ENCODE data around the gene BFSP2.

DNA sequence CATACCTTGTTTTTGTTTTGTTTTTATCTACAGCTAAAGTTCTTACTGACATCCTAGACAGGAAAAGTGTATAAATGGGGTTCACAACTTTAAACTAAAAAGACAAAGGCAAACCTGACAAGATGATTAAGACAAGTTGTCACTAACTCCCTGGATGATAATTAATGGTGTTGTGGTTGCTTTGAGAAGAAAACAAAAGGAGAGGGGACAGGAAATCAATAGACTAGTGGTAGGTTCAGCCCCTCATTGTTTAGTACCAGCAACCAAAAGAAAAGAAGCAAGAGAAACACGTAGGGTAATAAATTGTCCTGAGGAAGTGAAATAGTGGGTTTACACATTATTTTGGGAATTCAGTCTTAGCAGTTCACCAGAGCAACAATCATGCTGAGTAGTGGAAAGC is 78.8 kb downstream of the BFSP2 start:
- TF ChIP-seq, protein P1, sequence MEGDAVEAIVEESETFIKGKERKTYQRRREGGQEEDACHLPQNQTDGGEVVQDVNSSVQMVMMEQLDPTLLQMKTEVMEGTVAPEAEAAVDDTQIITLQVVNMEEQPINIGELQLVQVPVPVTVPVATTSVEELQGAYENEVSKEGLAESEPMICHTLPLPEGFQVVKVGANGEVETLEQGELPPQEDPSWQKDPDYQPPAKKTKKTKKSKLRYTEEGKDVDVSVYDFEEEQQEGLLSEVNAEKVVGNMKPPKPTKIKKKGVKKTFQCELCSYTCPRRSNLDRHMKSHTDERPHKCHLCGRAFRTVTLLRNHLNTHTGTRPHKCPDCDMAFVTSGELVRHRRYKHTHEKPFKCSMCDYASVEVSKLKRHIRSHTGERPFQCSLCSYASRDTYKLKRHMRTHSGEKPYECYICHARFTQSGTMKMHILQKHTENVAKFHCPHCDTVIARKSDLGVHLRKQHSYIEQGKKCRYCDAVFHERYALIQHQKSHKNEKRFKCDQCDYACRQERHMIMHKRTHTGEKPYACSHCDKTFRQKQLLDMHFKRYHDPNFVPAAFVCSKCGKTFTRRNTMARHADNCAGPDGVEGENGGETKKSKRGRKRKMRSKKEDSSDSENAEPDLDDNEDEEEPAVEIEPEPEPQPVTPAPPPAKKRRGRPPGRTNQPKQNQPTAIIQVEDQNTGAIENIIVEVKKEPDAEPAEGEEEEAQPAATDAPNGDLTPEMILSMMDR (IDR thresholded peaks at IDR 0.05): no peak
- TF ChIP-seq POLR2A (IDR thresholded peaks at IDR 0.05): no peak
